NCI-H128 (cell line): Measurements from ENCODE around the gene TLK2.
"Not testable (repeated sequence)": the region's sequence is repeated elsewhere in the genome, so short reads cannot be mapped to it uniquely, and the experiment has no call there.

Source experiments
- DNase-seq: peaks from one replicate; lab custom pipeline; 2025; ENCODE audit not compliant: unreplicated experiment; lab: John Stamatoyannopoulos, UW

Gene TLK2

DNA sequence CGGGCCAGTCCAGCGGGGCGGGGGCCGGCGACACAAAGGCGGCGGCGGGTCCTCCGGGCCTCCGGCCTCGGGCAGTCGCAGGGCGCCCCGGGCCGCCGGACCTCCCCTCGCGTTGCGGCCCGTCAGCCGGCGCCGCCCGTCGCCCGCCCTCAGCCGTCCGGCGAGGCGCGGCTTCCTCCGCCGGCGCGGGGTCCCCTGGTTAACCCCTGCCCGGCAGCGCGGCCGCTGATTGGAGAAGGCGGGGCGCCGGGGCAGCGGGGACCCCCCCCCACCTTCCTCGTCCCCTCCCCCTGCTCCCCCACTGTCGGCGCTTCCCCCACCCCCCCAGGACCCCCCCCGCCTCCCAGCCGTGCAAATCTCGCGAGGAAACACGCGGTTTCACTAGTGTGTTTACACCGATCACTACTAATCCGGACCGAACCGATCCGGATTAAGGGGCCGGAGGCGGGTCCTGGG is at the start of gene TLK2:
Gene TLK2 (plus strand): TSS at position 402 of the 456 bp plus-strand sequence. CDS start 2,301 bp downstream, outside the sequence.
- DNase-seq = peak; percentile 26

DNA sequence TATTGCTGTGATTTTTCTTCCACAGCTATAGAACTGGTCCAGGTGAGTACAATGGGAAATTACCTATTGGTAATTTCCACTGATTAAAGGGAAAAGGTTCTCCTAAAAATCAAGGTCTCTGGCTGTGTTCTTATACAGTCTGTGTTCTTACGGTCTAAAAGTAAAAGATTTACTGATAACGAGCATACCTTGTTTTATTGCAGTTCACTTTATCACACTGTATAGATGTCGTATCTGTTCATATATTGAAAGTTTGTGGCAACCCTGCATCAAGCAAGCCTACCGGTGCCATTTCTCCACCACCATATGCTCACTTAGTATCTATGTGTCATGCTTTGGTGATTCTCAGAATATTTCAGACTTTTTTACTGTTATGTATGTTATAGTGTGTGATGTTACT is 43.4 kb upstream of the TLK2 start:
- not testable (repeated sequence) for DNase-seq

DNA sequence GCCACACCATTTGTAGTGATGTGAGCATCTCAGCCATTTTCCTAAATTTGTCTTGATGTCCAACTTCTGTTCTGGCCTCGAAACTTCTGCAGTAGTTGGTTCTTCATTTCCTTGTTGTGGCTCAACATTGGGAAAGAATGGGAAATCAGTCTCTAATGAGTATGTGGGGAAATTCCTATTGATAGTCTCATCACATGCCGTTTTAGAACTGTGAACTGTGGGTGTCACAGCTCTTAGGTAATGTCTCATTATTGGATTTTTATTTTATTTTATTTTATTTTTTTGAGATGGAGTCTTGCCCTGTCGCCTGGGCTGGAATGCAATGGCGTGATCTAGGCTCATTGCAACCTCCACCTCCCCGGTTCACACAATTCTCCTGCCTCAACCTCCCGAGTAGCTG is 37.4 kb upstream of the TLK2 start:
- DNase-seq = not testable (repeated sequence)

DNA sequence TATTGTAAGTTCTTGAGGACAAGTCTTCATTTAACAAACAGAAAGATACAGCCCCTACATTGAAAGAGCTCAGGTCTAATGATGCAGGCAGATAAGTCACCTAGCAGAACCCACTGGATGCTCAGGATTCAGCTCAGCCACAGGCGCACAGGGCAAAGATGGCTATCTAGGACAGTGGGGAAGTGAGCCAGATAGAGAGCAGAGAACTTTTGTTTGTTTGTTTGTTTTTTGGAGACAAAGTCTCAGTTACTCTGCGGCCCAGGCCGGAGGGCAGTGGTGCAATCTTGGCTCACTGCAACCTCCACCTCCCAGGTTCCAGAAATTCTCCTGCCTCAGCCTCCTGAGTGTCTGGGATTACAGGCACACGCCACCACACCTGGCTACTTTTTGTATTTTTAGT is 34.6 kb upstream of the TLK2 start:
- no peak for DNase-seq

DNA sequence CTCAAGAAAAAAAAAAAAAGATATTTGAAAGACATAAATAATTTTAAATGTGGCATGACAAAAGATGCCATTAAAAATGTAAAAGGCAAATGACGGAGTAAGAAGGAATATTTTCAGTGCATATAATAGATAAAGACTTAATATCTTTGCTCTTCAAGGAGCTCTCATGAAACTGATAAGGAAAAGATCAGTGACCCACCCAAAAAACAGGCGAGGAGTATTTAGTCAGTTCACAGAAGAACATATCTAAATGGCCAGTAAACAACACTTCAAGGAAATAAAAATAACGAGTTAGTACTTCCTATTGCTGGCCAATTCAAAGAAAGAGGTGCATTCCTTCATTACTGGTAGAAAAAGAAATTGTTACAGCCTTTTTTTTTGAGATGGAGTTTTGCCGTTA is 32.8 kb upstream of the TLK2 start:
- not testable (repeated sequence) for DNase-seq

DNA sequence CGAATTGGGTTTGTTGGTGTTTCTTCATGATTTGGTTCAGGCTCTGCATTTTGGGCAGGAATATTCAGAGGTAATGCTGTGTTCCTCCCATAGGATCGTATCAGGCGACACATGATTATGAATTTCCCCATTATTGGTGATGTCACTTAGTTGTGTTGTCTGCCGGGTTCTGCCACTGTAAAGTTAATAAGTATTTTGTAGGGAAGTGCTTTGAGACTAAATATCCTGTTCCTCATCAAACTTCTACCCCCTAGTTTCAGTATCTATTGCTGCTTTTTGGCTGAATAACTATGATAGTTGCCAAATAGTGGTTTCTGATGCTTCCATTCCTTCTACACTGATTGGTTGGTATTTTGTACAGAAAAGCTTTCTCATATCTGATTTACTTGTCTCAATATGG is 26.4 kb upstream of the TLK2 start:
- not testable (repeated sequence) for DNase-seq

DNA sequence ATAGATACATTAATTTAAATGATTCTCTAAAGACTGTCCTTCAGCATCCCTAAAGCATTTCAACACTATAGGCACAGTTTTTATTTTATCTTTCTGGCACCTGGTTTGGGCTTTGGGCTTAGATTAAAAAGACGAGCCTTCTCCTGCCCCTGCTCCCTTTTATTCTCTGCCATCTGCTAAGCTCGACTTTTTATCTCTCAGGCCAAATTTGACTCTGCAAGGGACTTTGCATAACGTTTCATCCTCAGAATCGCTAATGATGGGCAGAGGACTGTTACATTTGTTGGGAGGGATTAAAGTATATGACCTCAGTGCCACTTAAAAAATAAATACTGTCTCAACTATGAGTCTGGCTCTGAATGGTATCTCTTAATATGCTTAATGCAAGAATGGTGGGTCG is 25.6 kb upstream of the TLK2 start:
- DNase-seq = not testable (repeated sequence)

DNA sequence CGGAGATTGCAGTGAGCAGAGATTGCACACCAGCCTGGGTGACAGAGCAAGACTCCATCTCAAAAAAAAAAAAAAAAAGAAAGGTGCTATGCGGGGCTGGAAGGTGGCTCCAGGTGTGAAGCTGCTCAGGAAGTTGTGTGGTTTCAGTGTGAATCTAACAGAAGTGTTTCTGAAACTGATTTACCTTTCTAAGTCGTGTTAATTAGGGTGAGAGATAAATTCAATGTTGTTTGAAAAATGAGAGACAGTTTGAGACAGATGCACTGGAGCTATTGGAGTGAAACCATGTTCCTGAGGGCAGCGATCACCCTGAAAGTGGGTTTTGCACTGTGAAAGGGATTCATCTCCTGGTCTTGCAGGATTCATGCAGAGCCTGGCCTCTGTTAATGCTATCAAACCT is 25.0 kb upstream of the TLK2 start:
- not testable (repeated sequence) for DNase-seq

DNA sequence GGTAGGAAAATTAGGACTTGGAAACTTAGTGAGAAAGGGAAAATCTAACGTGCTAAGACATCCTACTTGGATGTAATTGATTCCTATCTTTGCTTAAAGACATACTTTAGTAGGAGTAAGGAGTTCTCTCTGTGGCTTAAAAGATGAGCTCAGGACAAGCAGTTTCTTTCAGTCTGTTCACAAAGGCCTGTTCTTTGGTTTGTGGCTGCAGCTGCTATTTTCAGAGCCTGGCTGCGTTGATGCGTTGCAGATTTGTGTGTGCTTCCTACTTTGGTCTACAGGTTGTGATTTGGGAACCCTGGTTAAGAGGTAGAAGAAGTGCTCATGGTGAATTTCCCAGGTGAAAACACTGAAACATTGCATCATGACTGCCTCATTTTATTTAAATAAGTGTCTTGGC is 24.5 kb upstream of the TLK2 start:
- DNase-seq = not testable (repeated sequence)

DNA sequence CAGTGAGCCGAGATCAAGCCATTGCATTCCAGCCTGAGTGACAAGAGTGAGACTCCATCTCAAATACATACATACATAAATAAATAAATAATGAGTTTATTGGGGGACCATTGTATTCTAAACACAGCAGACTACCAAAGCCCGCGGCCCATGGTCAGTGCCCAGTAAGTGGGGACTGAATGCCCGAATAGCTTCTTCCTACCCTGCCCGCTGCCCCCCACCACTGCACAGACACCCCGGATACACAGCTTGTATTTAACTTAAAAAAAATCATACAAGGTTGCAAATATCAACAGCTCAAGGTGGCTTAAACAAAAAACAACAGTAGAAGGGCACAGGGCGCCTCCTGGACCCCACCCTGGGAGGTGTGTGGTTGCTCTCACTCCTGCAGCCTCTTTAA is 22.6 kb upstream of the TLK2 start:
- DNase-seq = no peak

DNA sequence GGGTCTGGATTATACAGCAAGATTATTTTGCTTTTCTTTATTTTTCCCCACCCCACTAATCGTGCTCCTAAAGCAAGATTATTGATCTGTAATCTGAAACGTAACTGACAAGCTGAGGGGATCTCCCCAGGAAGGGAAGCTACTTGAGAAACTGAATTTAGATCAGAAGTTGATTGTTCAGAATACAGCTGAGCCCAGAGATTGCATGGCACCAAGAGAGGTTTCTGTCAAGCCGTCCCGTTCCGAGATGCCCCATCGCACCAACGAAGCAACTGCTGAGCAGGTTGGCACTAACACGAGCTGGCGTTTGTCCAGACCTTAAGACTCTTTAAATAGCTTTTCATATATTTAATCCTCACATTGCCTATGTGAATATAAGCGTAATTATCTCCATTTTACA is 20.1 kb upstream of the TLK2 start:
- not testable (repeated sequence) for DNase-seq

DNA sequence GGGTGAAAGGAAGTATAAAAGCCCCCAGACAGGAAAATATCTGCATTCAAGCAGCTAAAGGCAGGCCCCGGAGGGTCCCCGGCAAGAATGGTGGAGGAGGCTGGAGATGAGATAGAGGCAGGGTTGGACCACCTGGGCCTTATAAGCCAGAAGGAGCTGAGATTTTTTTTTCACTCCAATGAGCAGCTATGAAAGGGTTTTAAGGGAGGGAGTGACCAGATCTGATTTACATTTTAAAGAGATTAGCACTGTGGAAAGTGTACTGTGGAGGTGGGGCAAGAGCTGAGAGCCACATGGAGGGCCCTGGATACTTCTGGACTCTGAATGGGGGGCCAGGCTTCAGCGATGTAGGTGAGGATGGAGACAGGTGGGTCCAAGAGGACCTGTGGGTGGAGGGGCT is 14.2 kb upstream of the TLK2 start:
- DNase-seq = not testable (repeated sequence)

DNA sequence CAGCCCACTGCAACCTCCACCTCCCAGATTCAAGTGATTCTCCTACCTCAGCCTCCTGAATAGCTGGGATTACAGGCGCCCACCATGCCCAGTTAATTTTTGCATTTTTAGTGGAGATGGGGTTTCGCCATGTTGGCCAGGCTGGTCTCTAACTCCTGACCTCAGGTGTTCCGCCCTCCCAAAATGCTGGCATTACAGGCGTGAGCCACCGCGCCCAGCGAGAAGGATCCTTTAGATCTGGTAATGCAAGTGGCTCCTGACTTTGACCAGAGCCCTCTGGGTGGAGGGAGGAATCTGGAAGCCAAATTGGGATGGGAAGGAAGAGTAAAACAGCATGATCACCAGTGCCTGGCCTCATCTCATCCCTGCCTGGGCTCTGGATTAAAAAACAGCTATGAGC is 13.4 kb upstream of the TLK2 start:
- DNase-seq = not testable (repeated sequence)

DNA sequence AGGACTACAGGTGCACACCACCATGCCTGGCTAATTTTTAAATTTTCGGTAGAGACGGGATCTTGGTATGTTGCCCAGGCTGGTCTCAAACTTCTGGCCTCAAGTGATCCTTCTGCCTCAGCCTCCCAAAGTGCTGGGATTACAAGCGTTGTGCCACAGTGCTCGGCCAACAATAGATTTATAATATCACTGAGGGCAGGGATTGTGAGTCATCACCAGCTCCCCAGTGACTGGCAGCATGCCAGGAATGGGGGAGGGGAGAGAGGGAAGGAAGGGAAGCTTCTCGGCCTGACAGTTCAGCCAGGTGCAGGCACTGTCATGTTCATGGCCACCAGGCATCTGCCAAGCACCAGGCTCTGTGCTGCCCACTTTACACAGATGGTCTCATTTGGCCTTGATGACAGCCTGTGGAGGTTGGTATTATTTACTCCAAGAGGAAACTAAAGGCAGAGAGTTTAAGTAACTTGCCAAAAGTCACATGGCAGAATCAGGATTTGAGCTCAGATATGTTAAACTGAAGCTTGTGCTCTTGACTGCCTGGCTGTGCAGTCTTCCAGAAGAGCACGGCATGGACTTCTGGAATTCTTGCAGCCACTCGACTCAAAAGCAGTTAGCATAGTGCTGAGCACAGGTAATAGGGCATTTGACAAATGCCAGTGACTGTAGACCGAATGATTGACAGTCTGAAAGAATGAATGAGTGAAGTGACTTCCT is 7.8 kb upstream of the TLK2 start:
- DNase-seq = peak; percentile 8

DNA sequence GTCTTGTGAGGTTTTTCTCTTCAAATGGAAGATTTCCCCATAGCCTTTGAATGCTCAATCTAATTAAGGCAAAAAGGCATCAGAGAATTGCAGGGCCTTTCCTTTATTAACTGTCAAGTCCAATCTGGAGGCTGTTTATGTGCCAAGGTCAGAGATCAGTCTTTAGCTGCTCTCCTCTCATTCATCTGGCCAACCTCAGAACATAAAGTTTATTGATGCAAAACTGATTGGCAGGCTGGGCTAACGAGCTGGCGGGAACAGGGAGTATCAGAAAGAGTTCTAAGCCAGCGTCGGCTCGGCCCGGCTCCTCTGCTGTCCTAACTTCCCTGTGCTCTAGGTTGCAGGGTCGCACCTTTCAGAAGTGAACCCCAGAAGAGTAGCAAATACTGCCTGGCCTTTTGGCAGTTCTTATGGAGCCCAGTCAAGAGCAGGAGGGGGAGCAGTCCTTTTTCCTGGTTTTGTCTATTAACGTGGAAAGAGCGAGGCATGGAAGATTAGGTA is 7.2 kb upstream of the TLK2 start:
- not testable (repeated sequence) for DNase-seq

DNA sequence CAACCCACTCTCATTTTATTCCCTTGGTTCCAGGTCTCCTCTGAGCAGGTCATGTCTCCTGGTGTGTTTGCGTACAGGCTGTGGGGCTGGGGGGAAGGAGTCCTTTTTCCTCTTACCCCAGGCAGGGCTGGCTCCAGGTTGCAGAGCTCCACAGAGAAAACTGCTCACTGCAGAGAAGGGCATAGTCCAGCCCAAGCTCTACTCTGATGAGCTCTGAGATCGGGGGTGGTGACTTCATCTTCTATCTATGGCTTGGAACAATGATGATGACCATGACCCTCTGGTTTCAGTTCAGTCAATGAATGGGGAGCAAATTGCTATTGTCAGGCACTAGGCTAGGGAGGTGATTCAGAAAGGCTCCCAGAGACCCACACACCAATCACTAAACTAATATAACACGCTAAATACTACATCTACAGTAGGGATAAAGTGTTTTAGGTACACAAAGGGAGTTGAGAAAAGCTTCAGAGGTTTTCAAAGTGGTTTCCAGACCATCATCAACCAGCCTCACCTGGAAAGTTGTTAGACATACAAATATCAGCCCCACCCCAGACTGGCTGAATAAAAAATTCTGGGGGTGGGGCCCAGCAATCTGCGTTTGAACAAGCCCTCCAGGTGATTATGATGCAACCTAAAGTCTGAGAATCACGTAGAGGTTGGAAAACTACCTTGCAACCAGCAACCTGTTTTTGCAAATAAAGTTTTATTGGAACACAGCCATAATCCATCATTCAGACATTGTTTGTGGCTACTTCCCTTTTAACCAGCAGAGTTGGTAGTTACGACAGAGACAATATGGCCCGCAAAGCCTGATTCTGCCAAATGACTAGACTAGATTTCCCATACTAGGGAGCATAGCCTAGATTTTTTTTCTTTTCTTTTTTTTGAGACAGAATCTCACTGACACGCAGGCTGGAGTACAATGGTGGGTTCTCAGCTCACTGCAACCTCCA is 5.3 kb upstream of the TLK2 start:
- not testable (repeated sequence) for DNase-seq

DNA sequence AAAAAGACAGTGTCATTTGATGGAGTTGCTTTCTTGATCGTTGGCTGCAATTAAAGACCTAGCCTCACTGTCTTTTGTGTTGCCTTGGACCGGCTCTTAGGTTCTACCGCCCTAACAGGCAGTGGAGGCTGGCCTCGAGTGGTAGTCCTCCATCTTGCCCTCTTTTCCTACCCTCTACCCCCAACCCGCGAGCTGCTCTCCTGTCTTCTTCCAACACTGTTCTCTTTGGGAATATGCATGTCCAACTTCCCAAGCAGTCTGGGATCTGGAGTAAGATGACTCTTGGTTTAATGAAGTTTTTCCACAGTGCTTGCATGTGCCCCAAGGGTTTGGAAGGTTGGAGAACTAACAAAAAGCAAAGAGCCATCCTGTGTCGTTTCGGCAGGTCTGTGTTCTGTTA is 1.5 kb upstream of the TLK2 start:
- not testable (repeated sequence) for DNase-seq

DNA sequence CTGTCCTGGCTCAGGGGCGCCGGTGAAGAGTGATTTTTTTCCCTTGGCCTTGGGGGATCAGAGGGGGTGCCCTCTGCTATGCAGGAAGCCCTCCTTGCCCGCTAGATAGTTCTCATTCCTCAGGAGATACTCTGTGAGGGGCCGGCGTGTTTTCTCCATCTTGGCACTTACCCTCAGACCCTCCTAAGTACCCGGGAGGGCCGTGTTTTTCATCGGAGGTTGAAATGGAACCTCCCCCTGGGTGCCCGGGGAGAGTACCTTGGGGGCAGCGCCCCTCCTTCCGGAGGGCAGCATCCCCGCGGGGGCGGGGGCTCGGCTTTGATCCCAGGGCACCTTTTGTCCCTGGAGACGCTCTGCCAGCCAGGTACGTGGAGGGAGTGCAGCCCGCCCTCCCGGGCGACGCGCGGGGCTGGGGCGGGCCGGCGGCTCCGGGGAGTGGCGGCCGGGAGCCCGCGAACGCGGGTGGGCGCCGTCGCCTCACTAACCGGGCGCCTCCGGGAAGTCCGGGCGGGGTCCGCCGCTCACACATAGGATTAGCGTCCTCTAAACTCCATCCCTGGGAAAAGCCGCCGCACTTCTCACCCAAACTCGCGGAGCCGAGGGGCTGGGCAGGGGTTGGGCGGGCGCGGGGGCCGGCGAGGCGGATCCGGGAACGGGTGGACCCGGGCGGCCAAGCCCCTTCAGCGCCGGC is 762 bp upstream of the TLK2 start:
- not testable (repeated sequence) for DNase-seq

DNA sequence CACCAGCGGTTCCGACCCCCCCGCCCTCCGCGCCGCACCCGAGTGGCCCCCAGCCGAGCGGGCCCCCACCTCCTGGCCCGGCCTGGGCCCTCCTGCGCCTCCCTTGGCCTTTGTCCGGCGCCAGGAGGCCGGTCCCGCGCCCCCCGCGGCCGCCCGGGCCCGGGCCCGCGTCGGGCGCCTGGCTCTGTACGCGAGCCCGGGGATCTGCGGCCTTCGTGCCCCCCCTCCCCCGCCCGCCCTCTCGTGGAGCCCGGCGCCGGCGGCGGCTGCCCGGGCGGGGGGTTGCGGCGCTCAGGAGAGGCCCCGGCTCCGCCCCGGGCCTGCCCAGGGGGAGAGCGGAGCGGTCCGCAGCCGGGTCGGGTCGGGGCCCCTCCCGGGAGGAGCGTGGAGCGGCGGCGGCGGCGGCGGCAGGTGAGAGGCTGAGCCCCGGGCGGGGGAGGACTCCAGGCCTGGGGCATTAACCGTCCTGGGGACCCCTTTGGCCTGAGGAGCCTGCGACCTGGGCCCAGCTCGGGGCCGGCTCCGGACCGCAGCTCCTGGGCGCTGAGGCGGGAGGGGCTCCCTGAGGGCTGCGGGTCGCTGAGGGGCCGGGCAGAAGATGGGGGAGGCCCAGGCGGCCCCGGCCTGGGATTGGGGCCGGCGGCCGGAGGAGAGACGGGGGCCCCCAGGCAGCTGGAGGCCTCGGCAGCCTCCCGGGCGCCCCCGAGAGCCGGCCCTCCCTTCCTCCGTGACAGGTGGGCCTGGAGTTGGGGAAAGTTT is 434 bp downstream of the TLK2 start:
- not testable (repeated sequence) for DNase-seq

DNA sequence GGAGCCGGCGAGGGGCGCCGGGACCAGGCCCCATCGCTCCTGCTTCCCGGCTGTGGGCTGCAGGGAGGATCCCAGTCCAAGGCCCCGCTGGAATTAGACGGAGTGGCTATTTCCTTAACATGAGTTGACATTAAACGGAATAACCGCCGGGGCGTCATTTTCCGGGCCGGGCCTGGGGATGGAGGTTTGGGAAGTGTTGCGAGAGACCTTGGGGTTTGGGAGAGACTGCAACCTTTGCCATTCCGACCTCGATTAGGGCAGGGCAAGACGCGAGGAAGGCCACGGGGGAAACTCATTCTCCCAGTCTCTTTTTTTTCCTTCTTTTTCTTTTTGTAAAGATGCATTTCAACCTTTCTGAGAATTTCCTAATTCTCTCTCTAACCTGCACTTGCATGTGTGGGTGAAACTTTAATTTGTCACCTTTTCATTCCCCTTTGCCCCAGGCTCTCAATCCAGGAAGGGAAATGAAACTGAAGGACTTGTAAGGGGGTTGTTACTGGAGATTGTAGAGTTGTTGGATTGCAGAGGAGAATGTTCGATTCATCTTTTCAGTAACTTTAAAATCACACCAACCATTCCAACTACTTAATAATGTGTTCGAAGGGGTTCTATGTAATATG is 1.1 kb downstream of the TLK2 start:
- not testable (repeated sequence) for DNase-seq
